Measurements from ENCODE around the gene SLC46A3.

- TF ChIP-seq BHLHE40 (IDR thresholded peaks at IDR 0.05; ENCODE audit: borderline replicate concordance) (no peak), SP1 (IDR thresholded peaks at IDR 0.05) (no peak), FOXM1 (IDR thresholded peaks at IDR 0.05; ENCODE audit: borderline replicate concordance) (no peak), LEF1 (IDR thresholded peaks at IDR 0.05; ENCODE audit: borderline replicate concordance) (no peak), HDGF (IDR thresholded peaks at IDR 0.05; ENCODE audit: borderline replicate concordance) (no peak), ELF4 (IDR thresholded peaks at IDR 0.05) (no peak)
Observed at GRCh38 chr13:28717170-28717569, 1.6 kb downstream of the SLC46A3 start.

Data from HEK293T (cell line).